HG03103 (cell line): Measurements from ENCODE around the gene FBXW11.
"Not testable (repeated sequence)": the region's sequence is repeated elsewhere in the genome, so short reads cannot be mapped to it uniquely, and the experiment has no call there.

Experiments
- ATAC-seq: cut with Tn5 transposase; IDR thresholded peaks from one replicate; pipeline ENCODE4 v1.9.1; 2021; ENCODE audit warnings: low read depth; ENCODE audit not compliant: unreplicated experiment

The FBXW11 gene

GRCh38 chr5:171920765-171921391 lies 85.6 kb downstream of the FBXW11 start:
- ATAC-seq: no peak

DNA sequence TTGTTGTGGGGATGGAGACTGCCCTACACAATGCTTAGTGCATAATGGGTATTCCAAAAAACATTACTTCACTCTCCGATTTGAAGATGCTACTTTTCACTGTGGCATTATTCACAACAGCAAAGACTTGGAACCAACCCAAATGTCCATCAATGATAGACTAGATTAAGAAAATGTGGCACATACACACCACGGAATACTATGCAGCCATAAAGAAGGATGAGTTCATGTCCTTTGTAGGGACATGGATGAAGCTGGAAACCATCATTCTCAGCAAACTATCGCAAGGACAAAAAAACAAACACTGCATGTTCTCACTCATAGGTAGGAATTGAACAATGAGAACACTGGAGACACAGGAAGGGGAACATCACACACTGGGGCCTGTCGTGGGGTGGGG lies 90.7 kb downstream of the FBXW11 start:
- not testable (repeated sequence) for ATAC-seq

GRCh38 chr5:171914726-171915338 lies 91.6 kb downstream of the FBXW11 start:
- no peak for ATAC-seq

DNA sequence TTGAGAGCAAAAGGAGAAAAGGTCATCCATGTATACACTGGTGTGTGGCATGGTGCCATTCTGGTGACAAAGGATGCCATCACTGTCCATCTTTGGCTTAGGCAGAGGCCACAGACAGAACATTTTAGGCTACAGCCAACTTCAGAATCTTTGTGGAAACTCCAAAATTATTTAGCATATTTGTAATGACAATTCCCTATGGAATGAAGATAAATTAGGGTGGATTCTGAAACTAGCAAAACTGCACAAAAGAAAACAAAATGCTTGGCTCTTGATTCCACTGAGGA lies 92.5 kb downstream of the FBXW11 start:
- ATAC-seq: no peak

DNA sequence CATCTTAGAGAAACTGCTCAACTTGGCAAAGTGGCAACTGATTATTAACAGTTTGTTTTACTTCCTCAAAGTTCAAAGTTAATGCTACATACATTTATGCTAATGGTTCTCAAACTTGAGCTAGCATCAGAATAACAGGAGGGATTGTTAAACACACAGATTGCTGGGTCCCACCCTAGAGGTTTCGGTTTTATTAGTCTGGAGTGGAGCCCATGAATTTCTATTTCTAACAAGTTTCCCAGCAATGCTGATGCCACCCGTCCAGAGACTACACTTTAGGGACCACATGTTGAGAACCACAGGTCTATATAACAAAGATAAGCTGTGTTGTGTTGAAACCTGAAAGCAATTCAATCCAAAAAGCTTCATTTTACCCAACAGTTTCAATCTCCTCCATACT lies 95.3 kb downstream of the FBXW11 start:
- no peak for ATAC-seq

DNA sequence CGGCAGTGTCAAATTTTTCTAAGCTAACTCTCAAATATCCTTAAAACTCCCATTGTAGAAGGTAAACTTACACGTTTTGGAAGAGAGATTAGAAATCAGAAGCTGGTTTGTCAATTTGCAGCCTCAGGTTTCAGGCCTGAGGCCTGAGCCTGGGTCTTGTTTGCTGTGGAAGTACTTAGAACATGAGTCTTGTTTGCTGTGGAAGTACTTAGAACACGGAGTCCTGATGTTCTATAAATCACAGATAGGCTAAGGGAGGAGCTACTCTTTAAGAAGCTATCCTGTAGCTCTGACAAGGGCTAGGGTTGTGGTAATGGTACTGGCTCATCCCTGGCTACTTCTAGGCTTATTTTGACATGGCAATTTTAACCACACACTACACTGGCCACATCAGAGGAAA lies 97.8 kb downstream of the FBXW11 start:
- no peak for ATAC-seq

DNA sequence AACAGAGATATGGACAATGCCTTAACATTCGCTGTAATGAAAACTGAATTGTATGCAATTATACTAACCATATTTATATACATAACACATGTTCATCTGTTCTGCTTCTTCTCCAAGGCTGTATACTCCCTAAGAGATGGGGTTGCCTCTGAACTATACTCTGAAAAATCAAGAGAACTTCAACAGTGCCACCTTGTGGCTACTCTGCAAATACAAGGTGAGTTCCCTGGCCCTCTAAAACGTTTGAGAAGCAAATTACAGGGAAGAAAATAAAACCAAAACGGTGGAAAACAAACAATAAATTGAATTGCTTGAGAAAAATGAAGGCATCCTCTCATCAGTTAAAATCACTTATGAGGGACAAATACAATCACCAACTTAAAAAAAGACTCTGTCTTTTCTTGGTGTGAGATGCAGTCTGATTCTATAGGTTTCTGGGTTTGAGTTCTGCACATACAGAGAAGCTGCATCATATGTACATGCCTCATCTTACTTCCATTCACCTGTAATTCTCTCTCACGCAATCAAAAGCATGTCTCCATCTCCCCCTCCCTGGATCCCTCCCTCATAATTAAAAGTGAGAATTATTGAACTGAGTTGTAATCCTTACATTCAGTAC lies 98.6 kb downstream of the FBXW11 start:
- ATAC-seq: no peak

GRCh38 chr5:171906703-171907590 lies 99.5 kb downstream of the FBXW11 start:
- ATAC-seq: no peak

DNA sequence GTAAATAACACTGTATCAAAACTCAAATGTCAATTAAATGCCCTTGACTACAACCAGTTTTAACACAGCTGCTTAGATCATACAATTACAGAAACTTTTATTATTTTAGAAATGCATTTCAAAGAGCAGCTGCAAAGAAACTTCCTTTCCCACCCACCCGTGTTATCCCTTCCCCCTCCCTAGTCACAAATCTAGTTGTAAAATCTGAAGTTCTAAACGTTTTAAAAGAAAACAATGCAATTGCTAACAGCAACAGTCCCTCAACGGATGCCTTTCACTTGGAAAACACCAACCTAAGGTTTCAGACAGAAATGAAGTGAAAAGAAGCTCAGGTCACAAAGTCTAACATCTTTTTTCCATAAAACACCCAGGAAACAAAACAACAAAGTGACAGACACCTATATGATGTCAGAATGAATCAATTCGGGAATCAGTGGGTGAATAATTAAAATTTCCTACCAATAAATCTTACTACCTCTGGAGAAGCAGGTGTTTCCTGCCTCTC lies 100.3 kb downstream of the FBXW11 start:
- ATAC-seq: no peak

- ATAC-seq: no peak
These were observed 101.6 kb downstream of the FBXW11 start for GRCh38 chr5:171904886-171905285.

- ATAC-seq: no peak
These were observed 104.7 kb downstream of the FBXW11 start for GRCh38 chr5:171901764-171902163.

- no peak for ATAC-seq
These were observed 106.6 kb downstream of the FBXW11 start for GRCh38 chr5:171899792-171900191.

- no peak for ATAC-seq
These were observed 107.6 kb downstream of the FBXW11 start for GRCh38 chr5:171898879-171899278.

DNA sequence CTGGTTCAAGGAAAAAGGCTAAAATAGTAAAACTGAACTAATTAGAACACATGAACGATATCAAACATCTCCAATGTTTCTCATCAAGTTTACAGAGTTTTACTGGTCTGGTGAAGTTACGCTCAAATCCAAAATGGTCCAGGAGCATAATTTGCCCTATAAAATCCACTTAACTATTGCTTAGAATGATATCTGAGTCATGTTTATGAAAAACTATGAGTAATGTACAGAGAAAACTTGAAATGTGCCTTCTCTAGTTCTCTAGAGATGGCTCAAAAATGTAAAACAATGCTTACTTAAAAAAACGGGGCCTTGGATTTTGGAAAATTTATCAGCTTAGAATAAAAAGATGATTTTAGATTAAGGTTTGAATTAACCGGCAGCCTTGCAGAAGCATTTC lies 108.1 kb downstream of the FBXW11 start:
- no peak for ATAC-seq

DNA sequence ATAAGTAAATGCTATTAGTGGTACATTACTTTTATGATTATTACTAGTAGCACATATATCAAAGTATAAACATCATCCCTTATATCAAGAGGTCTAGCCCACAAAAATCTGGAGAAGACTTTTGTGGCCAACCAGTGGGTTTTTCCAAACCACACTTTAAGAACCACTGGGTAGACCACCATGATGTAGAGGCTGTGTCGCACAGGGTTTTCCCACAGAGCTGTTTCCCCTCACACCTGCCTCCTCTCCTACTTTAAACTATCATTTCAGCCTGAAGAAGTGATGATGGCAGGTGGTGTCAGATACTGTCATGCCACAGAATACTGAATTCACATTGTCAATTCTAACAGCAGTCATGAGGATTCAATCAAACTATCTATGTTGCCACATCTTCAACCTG lies 109.2 kb downstream of the FBXW11 start:
- no peak for ATAC-seq

GRCh38 chr5:171895081-171895480 lies 111.4 kb downstream of the FBXW11 start:
- no peak for ATAC-seq

DNA sequence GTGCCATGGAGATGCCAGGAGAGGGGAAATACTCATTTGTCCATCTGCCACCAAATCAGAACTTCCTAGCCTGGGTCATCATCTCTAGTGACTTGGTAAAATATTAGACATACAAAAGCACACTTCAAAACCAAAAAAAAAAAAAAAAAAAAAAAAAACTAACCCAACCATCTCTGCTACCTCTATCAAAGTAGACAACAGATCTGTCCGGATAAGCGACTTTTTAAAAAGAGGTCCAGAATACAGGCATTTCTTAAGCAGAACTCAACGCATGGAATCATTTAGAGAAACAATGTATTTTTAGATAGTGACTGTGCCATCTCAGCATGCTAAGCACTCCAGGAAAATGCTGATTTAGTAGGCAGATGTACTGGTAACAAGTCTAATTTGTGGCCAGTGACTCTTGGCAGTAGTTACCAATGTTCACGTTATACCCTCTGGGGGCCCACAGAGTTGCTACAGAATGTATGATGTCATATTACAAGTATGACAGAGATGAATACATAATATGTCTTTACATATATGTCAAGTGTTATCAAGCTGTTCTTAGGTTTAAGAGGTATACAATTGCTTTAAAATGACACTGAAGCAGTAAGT lies 113.0 kb downstream of the FBXW11 start:
- ATAC-seq: no peak

DNA sequence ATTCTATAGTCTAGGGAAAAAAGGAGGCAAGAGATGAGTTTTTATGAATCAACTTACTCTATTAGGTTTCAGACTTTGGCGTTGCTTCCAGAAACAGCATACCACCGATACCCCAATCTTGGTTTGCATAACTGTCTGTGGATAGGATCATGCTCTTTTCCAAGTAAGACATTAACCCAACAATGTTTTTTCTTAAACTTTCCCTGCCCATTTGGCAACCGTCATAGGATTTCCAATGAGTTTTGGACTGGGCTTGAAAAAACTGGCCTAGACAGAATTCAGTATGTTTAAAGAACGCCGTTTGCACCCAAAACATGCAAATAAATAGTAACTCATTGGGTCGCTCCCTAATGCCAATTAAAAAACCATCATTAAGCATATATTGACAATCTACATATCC lies 114.8 kb downstream of the FBXW11 start:
- no peak for ATAC-seq

- ATAC-seq: no peak
These were observed 115.3 kb downstream of the FBXW11 start for GRCh38 chr5:171891150-171891549.

DNA sequence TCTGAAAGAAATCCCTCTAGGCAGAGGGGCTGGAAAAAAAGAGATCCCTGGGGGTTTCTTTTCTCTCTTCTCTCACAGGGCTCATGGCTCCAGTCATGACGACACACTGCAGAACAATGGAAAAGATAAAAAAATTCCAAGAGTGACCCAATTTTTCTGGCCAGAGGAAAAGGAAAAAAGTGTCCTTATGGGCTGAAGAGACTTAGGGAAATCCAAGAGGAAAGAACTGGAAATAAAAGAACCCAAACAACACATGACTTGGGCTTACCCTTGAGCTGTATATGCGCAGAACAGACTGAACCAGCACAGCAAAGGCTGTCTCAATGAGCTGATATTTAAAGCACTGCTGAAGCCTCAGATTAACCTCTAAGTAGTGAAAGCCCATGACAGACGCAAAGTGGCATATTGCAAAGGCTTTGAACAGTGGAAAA lies 118.4 kb downstream of the FBXW11 start:
- ATAC-seq: no peak

DNA sequence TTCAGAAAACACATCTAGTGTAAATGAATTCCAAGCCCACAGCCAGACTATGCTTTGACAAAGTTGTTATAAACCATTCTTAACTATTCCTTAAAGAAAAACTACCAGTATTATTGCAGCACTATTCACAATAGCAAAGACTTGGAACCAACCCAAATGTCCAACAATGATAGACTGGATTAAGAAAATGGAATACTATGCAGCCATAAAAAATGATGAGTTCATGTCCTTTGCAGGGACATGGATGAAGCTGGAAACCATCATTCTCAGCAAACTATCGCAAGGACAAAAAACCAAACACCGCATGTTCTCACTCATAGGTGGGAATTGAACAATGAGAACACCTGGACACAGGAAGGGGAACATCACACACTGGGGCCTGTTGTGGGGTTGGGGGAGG lies 120.4 kb downstream of the FBXW11 start:
- not testable (repeated sequence) for ATAC-seq
